Activated CD8-positive, alpha-beta memory T cell treated with anti-CD3 and anti-CD28 coated beads, Interleukin-2, amount 50 U/mL, for 24 hours (primary cell): ENCODE data around the gene MACROH2A2.
"Not testable (repeated sequence)": the region's sequence is repeated elsewhere in the genome, so short reads cannot be mapped to it uniquely, and the experiment has no call there.

ENCODE experiments used
- DNase-seq: peaks from one replicate; pipeline ENCODE4 v3.0.0-alpha.2; 2020; ENCODE audit errors: extremely low read depth

The MACROH2A2 gene

GRCh38 chr10:70067586-70067985, 14.9 kb downstream of the MACROH2A2 start:
- DNase-seq: no peak

DNA sequence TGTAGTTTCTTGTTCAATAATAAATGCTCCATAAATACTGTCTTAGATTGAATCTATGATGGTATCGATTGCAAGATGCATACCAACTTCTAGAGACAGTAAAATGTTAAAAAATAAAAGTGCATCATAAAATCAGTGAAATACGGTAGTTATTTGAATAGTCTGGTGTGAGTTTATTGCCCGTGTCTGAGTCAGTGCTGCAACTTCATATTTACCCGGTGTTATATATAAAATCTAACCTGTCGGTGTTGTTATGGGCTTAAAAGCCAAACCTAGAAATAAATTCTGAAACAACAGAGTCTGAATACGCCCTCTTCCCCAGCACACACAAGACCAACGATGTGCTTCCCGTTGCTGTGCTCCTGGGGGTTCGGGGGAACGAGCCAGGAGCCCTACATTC, 16.3 kb downstream of the MACROH2A2 start:
- DNase-seq: no peak

DNA sequence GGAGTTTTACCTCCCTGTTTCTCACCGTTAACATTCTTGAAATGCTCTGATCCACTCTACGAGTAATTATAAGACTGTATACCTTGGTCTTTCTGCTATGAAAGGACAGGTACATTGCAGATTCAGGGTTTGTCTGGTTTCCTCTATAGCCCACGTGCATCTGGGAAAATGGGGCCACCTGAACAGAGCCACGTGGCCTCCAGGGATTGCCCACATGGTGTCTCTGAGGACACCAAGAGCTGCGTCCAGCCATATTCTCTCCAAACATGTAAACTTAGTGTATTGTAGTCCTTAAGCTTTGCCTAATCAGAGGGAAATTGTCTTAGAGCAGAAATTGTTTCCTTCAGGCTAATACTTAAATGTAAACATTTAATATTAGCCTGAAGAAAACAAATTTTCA, 16.7 kb downstream of the MACROH2A2 start:
- DNase-seq: no peak

DNA sequence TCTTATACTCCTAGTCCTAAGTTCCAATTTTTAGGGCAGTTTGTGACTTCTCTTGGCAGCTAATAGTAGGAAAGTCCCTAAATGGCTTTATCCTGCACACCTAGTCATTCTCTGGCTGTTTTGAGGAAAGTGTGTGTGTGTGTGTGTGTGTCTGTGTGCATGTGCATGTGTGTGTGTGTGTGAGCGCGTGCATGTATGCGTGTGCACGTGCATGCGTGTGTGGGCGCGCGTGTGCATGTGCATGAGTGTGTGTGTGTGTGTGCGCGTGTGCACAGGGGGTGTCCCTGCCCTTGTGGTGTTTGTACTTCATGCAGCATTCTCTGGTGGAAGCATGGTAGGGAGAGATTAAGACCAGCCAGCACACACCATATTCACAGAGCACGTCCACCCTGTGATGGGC, 18.2 kb downstream of the MACROH2A2 start:
- DNase-seq: no peak

DNA sequence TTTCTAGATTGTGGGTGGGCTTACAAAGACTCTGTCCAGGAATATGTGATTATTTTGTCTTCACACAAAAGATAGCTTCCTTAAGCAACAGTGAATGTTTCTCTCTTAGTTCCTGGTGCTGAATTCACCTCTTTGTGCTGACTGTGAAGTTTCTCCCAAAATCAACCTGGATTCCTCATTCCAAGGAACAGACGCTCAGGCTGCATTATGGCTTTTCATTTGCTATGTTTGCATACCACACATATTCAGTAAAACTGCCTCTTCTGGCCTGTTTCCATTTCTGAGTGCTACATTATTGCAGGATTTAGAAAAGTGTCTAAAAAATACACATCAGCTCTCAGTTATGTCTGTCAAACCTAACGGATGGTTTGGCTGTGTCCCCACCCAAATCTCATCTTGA, 21.5 kb downstream of the MACROH2A2 start:
- DNase-seq: no peak

GRCh38 chr10:70074971-70075370, 22.3 kb downstream of the MACROH2A2 start:
- no peak for DNase-seq

DNA sequence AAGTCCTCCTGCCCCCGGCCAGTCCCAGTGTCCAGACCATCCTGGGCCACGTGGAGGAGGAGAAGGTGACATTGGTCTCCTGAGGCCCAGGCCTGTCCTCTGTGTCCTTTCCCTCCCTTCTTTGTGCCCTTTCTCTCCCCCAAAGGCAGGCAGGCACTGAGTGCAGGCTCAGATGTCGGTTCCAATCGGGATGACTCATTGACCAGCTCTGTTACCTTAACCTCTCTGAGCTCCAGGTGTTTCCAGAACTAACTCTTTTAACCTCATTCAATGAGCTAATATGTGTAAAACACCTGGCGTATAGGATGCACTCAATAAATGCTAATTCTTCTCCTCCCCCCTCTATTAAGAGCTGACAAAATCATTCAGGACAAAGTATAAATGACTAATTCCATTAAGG, 25.7 kb downstream of the MACROH2A2 start:
- DNase-seq: no peak

DNA sequence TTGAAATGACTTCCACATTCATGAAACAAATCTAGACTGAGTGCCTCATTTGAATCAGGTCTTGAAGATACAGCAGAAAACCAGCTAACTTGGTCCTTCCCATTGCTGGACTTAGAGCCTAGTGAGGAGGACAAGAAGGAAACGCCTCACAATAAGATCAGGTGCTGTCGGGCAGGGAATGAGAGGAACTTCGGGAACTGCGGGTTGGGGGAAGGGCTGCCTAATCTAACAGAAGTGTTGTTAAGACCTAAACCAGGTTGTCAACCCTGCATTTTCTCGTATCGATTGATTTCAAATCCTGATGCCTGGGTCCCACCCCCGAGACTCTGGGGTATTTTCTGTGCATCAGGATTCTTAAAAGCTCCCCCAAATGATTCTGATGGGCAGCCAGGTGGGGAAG, 26.3 kb downstream of the MACROH2A2 start:
- no peak for DNase-seq

GRCh38 chr10:70080789-70081188, 28.1 kb downstream of the MACROH2A2 start:
- not testable (repeated sequence) for DNase-seq

DNA sequence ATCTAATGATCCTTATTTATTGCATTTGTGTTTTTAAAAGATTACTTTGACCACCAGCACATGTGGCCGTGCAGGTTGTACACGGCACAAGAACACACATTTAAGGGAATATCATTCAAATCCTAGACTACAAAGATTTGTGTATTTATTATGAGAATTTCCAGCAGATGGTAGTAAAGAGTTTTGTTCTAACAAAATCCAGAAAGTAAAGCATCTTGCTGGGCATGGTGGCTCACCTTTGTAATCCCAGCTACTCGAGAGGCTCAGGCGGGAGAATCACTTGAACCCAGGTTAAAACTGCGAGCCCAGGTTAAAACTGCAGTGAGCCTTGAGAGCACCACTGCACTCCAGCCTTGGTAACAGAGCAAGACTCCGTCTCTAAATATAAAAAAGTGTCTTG, 31.5 kb downstream of the MACROH2A2 start:
- DNase-seq: no peak

DNA sequence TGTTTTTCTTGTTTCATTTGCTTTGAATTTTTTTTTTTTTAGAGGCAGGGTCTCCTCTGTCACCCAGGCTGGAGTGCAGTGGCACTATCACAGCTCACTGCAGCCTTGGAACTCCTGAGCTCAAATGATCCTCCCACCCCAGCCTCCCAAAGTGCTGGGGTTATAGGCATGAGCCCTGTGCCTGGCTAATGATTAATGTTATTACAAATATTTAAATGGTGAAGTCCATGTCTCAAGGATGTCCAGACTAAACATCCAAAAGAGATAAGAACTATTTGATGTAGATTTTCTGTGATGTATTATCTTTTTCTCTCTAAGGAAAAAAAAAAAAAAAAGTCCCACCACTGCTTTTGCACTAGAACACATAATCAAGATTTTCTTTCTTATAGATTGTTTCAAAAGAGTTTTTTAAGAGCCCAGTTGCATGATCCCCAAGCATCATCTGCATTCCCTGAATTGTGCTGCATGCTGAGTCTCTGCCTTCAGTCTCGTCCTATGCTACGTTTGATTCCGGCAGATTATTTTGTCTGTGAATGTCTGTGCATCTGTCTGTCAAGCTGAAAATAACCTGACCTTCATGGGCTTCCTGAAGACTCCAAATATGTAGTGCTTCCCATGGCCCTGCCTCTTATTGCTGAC, 33.4 kb downstream of the MACROH2A2 start:
- DNase-seq: no peak

DNA sequence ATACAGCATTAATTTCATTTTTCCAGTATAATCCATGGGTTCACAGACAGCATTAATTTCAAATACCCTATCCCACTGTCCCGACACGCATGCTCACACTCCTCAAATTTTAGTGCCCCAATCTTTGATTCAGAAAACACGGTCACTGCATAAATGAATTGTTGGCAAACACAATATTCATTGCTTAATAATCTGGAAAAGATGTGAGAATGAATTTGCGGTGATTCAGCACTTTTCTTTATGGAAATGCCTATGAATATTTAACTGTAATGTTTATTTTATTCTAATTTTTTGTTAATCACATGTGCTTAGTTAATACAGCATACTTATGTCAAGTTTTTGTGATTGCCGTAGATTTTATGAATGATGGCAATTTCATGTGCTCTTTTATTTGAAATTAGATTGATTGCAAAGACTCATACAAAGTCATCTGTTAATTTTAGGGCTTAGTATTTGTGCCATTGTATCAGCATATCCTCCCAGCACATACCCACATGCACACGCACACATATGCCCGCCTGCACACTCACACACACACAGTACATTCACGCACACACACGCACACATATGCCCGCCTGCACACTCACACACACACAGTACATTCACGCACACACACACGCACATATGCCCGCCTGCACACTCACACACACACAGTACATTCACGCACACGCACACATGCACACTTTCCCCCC, 35.1 kb downstream of the MACROH2A2 start:
- no peak for DNase-seq

- no peak for DNase-seq
These were observed 35.7 kb downstream of the MACROH2A2 start for GRCh38 chr10:70088308-70088698.

- DNase-seq: no peak
These were observed 37.4 kb downstream of the MACROH2A2 start for GRCh38 chr10:70090013-70090412.

DNA sequence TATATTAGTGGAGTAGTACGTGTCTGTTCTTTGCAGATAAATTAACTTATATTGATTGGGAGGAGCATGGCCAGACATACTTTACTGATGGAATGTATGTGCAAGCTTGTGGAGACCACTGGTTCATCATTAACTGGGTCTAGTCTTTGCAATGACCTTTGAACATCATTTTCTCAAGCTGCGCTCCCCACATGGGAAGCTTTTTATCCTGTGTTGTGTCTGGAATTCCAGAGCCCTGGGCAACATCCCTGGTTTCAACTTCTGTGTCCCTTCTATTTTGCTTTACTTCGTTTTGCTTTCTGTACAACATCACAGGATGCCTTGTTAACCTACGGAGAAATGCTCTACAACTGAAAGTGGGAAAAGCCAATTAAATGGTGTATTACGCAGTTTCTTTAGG, 38.3 kb downstream of the MACROH2A2 start:
- DNase-seq: no peak

- DNase-seq: no peak
These were observed 39.7 kb downstream of the MACROH2A2 start for GRCh38 chr10:70092389-70092718.

DNA sequence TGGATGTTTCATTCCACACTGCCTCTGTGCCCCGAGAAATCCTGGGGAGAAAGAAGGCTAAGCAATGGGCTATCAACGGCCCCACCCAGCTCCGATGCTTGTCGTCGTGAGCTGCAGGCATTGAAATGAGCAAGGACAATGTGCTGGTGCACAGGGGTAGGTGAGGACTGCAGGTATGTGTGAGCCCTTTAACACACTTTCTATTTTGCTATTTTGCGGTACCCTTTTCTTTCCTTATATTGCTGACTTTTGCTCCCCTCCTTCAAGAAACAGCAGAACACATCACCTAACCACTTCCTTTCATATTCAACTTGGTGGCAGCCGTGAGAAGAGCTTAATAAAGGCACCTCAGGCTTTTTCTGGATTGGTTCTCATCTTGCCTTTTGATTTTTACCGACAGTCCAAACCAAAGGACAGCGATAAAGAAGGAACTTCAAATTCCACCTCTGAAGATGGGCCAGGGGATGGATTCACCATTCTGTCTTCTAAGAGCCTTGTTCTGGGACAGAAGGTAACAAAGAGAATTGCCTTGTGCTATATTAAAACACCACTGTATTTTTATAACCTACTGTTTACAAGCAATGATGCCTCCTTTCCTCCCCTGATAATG, 40.8 kb downstream of the MACROH2A2 start:
- DNase-seq: no peak

DNA sequence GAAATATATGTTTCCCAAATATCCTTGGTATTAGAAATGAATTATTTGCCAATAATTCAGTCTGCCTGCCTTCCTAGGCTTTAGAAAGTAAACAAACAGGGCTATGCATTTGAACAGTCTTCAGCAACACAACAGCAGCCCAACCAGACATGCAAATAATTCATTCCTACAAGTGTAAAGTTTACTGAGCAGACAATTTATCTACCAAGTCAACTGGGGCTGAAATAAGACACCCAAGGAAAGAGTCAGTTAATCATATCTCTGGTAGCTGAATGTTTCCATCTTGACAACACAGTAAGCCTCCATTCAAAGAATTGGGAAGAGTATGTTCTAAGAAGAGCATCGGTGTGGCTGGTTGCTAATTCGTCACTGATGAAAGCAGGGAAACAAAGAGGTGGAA, 41.6 kb downstream of the MACROH2A2 start:
- no peak for DNase-seq

DNA sequence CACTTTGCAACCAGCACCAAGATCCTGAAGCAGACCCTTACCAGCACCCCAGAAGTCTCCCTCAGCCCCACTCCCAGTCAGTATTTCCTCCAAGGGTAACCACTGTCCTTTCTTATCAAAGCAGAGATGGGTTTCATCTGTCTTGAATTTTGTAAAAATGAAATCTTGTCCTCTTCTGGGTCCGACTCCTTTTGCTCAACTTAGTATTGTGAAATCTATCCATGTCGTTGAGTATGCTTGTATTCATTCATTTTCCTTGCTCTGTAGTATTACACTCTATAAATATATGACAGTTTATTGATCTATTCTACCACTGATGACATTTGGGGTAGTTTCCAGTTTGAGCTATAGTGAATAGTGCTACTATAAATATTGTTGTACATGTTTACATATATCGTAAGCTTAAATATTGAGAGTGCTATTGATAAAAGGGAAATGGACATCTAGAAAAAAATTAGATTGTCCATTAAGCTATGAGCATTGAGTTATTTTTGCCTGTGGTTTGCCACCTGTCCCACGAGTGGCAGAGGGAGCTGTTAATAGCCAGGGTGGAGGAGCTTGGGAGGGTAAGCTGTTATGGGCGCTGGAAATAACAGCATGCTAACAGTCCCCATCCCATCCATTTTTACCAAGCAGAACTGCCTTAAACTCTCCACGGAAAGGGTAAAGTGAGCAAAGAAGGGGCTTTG, 43.5 kb downstream of the MACROH2A2 start:
- no peak for DNase-seq

DNA sequence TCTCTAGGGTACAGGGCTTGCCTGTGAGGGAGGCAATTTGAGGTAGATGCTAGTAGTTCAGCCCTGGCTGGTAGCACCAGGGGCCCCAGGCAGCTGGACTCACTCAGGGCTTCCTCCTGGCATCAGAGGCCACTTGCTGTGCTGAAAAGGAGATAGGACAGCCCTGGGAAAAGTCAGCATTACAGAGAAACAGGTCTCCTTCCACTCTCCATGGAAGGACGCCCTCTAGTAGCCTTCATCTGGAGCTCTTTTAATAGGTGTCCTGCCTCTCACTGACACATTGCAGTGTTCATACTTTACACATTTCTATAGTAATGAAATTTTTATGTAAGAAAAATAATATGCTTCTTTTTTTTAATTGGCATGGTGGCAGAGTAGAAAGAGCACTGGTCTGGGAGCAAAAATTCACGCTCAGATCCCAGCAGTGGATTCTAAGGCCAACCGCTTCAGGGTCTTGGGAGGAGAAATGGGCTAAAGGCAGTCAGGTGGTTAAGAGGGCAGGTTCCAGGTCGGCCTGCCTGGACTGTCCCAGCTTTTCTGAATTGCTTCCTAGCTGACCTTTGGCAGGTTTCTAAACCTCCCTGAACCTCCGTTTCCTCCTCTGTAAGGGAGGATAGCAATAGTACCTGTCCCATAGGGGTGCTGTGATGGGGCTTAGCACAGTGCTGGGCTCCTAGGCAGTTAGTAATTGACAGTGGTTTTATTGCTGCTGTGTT, 44.2 kb downstream of the MACROH2A2 start:
- no peak for DNase-seq

- DNase-seq: no peak
These were observed 44.8 kb downstream of the MACROH2A2 start for GRCh38 chr10:70097459-70097858.

- DNase-seq: no peak
These were observed 45.6 kb downstream of the MACROH2A2 start for GRCh38 chr10:70098271-70098670.
